Activated T-cell treated with anti-CD3 and anti-CD28 coated beads, Interleukin-2, amount 50 U/mL, for 72 hours (primary cell): Measurements from ENCODE around the gene PRRT2. TPM values are rescaled to one million over a fixed set of nuclear protein-coding genes. Genes with fewer than 3 reads are reported as not detected.
A peak's percentile ranks its signal among the peaks of the same experiment; 100 is the strongest.
"Not testable (repeated sequence)": the region's sequence is repeated elsewhere in the genome, so short reads cannot be mapped to it uniquely, and the experiment has no call there.

Experiments used
- ATAC-seq, 2 donors: fragments of 150-1000 bp; cut with Tn5 transposase; replicated peaks in 1 of 2; 2 replicates each; pipeline ENCODE4 v1.10.0; 2021; ENCODE audit warnings: moderate library complexity in 2 of 2, mild to moderate bottlenecking in 1 of 2
- DNase-seq, 2 donors: peaks; one replicate each; pipeline ENCODE4 v3.0.0; 2021 to 2022; ENCODE audit warnings: mixed read lengths in 1 of 2
- H3K27ac Mint-ChIP-seq: one replicate; pipeline ENCODE4 v1.8.0; 2022; ENCODE audit warnings: mild to moderate bottlenecking, moderate library complexity, mixed read lengths
- H3K27me3 Mint-ChIP-seq: one replicate; pipeline ENCODE4 v1.8.0; 2022; ENCODE audit warnings: low read depth, mixed read lengths
- H3K36me3 Mint-ChIP-seq, 2 donors: one replicate each; pipeline ENCODE4 v1.8.0; 2022; ENCODE audit warnings: mixed read lengths in 2 of 2, mild to moderate bottlenecking in 1 of 2; ENCODE audit not compliant: insufficient read depth in 2 of 2
- H3K4me1 Mint-ChIP-seq: one replicate; pipeline ENCODE4 v1.8.0; 2022; ENCODE audit warnings: low read depth, mixed read lengths
- H3K4me3 Mint-ChIP-seq, 2 donors: one replicate each; pipeline ENCODE4 v1.8.0; 2022; ENCODE audit warnings: mild to moderate bottlenecking in 2 of 2, mixed read lengths in 2 of 2, moderate library complexity in 2 of 2
- H3K9me3 Mint-ChIP-seq, 2 donors: one replicate each; pipeline ENCODE4 v1.8.0; 2022; ENCODE audit warnings: mixed read lengths in 2 of 2
- total RNA-seq, 2 donors: library from RNA; stranded (reverse); gene quantifications; one replicate each; pipeline ENCODE4 v1.2.3, GENCODE V29; 2022

Gene PRRT2
- total RNA-seq, result 1 to 10 TPM; 2.4 to 2.8 TPM

DNA sequence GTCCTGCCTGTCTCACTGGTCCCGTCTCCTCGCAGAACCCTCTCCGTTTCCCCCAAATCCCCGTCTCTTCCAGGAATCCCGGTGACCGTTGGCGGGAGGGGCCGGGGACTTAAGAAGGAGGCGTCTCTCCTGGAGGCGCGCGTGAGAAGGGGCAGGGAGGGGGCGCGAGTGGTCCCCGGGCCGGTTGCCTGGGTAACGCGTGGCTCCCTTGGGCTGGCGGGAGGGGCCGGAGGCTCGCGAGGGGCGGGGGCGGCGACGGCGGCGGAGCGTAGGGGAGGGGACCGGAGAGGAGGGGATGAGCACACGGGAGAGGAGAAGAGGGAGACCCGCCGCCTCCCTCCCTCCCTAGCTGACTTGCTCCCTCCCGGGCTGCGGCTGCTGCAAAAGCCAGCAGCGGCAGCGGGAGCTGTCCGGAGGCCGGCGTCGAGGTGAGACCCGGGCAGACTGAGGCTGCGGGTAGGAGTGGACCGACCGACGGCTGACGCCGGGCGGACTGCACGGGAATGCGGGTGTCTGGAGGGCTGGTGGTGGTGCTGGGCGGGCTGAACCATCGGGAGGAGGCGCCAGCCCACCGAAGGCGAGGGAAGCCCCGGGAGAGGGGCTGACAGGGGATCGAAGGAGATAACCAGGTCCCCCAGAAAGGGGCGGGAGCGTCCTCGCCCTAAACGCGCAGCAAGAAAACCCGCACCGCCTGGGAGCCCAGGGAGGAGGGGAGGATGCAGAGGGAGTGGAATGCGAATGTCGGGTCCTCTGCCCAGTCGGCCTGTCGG lies at the start of gene PRRT2:
Gene PRRT2 (plus strand): TSS at position 298 of the 770 bp plus-strand sequence. CDS start 862 bp downstream, outside the sequence.
- Mint-ChIP-seq H3K27me3 (no peaks in the 10 kb centered on the region), H3K9me3 (no peaks in the 10 kb centered on the region), H3K4me1 (peaks cover 80% of the 10 kb centered on the region), H3K27ac (no peak within 1 kb of the TSS), H3K36me3 (peaks cover 7 to 15% of the 10 kb centered on the region in 2 donors), H3K4me3 (peak within 1 kb of the TSS; percentile 86 to 95)
- DNase-seq (peak; percentile 62 to 65), ATAC-seq (no peak)

- Mint-ChIP-seq H3K27ac (no peak overlapping the region), H3K27me3 (no peaks in the 10 kb centered on the region), H3K36me3 (no peaks in the 10 kb centered on the region), H3K4me1 (peaks cover 7% of the 10 kb centered on the region), H3K9me3 (no peaks in the 10 kb centered on the region), H3K4me3 (no peak overlapping the region)
- DNase-seq (no peak), ATAC-seq (no peak)
Observed at GRCh38 chr16:29763326-29763725, 48.7 kb upstream of the PRRT2 start.

DNA sequence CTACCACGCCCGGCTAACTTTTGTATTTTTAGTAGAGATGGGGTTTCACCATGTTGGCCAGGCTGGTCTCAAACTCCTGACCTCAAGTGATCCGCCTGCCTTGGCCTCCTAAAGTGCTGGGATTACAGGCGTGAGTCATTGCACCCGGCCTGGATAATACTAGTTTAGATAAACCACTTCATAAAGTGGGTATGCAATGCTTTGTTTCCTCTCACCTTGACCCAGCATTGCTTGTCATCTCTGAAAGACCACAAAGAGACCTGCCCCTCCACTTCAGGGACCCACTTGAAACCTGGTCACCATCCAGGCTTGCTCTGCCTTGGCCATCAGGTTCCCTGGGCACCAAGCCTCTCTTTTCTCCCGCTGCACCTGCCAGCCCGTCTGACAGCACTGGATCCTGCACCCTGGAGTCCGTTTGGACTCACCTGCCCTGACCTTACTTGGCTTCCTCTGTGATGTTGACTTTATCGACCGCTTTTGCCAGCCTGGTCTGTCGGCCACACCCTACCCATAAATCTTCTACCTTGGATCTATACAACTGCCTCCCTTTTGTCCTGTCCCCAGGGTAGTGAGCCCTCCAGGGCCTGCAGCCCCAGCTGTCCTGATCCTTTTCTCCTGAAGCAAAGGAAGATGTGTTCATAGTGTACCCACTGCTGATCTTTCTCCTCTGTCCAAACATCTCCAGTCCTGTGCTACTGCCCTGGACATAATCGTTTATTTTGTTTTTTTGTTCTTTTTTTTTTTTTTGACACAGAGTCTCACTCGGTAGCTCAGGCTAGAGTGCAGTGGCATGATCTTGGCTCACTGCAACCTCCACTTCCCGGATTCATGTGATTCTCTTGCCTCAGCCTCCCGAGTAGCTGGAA lies 46.6 kb upstream of the PRRT2 start:
- DNase-seq (no peak), ATAC-seq (no peak)
- no peak overlapping the region for H3K27ac Mint-ChIP-seq
- no peak overlapping the region for H3K4me3 Mint-ChIP-seq
- no peaks in the 10 kb centered on the region for H3K27me3 Mint-ChIP-seq
- H3K4me1 Mint-ChIP-seq, result peaks cover 11% of the 10 kb centered on the region
- H3K9me3 Mint-ChIP-seq, result no peaks in the 10 kb centered on the region
- no peaks in the 10 kb centered on the region for H3K36me3 Mint-ChIP-seq

- H3K4me1 Mint-ChIP-seq, result peaks cover 13% of the 10 kb centered on the region
Observed at GRCh38 chr16:29766571-29766970, 45.4 kb upstream of the PRRT2 start.

DNA sequence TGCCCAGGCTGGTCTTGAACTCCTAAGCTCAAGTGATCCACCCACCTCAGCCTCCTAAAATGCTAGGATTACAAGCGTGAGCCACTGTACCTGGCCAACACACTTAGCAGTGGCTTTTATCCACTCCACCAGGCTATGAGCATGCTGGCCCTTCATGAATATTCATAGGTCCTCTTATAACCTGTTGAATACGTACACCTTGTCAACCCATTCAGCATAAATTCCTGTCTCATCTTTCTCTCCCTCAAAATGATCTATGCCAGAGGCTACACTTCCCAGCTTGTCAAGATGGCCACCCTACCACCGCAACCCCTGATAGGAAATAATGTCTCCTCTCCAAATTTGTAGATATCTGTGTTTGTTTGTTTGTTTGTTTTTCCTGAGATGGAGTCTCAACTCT lies 44.9 kb upstream of the PRRT2 start:
- Mint-ChIP-seq H3K4me1 (peaks cover 13% of the 10 kb centered on the region), H3K36me3 (no peaks in the 10 kb centered on the region), H3K27ac (no peak overlapping the region), H3K9me3 (no peaks in the 10 kb centered on the region), H3K27me3 (no peaks in the 10 kb centered on the region), H3K4me3 (no peak overlapping the region)
- ATAC-seq (no peak), DNase-seq (no peak)

More at GRCh38 chr16:29766571-29766970, 45.4 kb upstream of the PRRT2 start:
- ATAC-seq (no peak), DNase-seq (no peak)
- Mint-ChIP-seq H3K27me3 (no peaks in the 10 kb centered on the region), H3K36me3 (no peaks in the 10 kb centered on the region), H3K4me3 (no peak overlapping the region), H3K9me3 (no peaks in the 10 kb centered on the region), H3K27ac (no peak overlapping the region)

GRCh38 chr16:29769507-29769906 lies 42.5 kb upstream of the PRRT2 start:
- H3K36me3 Mint-ChIP-seq, result no peaks in the 10 kb centered on the region
- no peak overlapping the region for H3K4me3 Mint-ChIP-seq
- H3K4me1 Mint-ChIP-seq, result peaks cover 6% of the 10 kb centered on the region
- no peaks in the 10 kb centered on the region for H3K9me3 Mint-ChIP-seq
- H3K27me3 Mint-ChIP-seq, result no peaks in the 10 kb centered on the region
- DNase-seq (no peak), ATAC-seq (no peak)
- H3K27ac Mint-ChIP-seq, result no peak overlapping the region

GRCh38 chr16:29770250-29770929 lies 41.6 kb upstream of the PRRT2 start:
- no peak overlapping the region for H3K27ac Mint-ChIP-seq
- no peaks in the 10 kb centered on the region for H3K36me3 Mint-ChIP-seq
- no peaks in the 10 kb centered on the region for H3K9me3 Mint-ChIP-seq
- peaks cover 10% of the 10 kb centered on the region for H3K4me1 Mint-ChIP-seq
- DNase-seq (no peak), ATAC-seq (no peak)
- no peaks in the 10 kb centered on the region for H3K27me3 Mint-ChIP-seq
- no peak overlapping the region for H3K4me3 Mint-ChIP-seq

DNA sequence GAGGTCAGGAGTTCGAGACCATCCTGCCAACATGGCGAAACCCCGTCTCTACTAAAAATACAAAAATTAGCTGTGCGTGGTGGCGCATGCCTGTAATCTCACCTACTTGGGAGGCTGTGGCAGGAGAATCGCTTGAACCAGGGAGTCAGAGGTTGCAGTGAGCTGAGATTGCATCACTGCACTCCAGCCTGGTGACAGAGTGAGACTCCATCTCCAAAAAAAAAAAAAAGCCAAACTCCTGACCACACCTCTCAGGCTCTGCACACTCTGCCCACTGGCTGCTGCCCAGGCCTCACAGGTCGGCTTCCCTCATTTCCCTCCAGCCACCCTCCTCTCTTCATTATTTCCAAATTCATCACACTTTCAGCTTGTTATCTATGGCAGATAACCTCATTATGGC lies 39.7 kb upstream of the PRRT2 start:
- not testable (repeated sequence) for H3K9me3 Mint-ChIP-seq, DNase-seq, ATAC-seq, H3K4me1 Mint-ChIP-seq, H3K27me3 Mint-ChIP-seq, H3K4me3 Mint-ChIP-seq, H3K27ac Mint-ChIP-seq, H3K36me3 Mint-ChIP-seq

DNA sequence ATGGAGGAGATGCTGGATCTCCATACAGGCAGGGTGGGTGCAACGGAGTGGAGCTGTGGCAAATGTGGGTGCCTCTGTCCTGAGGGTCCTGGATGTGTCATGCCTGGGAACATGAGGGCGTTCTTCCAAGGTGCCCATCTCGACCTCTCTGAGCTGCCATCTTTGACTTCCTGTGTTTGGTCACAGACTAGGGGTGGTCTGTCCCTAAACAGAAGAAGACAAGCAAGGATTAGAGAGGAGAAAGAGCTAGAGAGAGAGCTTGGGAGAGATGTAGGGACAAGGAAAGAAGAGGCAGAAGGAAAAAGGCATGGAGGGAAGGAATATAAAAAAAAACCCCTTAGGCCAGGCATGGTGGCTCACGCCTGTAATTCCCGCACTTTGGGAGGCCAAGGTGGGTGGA lies 37.3 kb upstream of the PRRT2 start:
- ATAC-seq (no peak), DNase-seq (no peak)
- Mint-ChIP-seq H3K9me3 (no peaks in the 10 kb centered on the region), H3K27ac (no peak overlapping the region), H3K4me1 (peaks cover 10% of the 10 kb centered on the region), H3K4me3 (no peak overlapping the region), H3K27me3 (no peaks in the 10 kb centered on the region), H3K36me3 (no peaks in the 10 kb centered on the region)

DNA sequence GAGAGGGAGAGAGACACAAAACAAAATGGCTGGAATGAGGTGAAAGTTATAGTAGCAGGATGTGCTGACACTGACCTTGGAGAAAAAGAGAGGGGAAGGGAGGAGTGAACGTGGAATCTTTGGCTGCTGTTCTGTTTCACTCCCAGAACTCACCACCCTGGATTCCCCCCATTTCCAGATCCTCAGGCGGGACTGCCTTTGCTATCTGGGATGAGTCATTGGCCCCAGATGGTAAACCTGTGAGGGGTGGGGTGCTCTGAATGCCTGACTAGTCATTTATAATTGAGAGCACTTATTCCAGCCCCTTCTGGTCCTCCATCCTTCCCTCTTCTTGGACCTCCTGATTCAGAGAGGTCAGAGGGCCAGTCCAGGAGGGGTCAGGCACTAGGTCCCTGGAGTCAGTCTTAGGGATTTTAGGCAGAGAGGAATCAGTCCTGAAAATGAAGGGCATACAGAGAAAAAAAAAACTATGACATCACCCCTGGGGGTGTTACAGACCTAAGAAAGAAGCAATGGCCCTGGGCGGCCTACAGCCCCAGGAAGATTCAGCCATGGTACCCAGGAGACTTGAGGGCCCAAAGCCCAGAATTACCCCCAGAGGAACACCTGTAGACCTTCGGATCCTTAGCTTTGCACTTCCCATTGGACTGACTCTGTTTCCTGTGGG lies 36.1 kb upstream of the PRRT2 start:
- no peak overlapping the region for H3K4me3 Mint-ChIP-seq

GRCh38 chr16:29777576-29778350 lies 34.2 kb upstream of the PRRT2 start, which contains the start of gene ZG16:
ZG16 (plus strand) TSS chr16:29778256; CDS start chr16:29779267, 1,011 bp downstream.
- Mint-ChIP-seq H3K27ac (no peak within 1 kb of the TSS), H3K36me3 (no peaks in the 10 kb centered on the region), H3K27me3 (no peaks in the 10 kb centered on the region), H3K4me1 (peaks cover 4% of the 10 kb centered on the region), H3K4me3 (no peak within 1 kb of the TSS), H3K9me3 (no peaks in the 10 kb centered on the region)
- ATAC-seq (no peak), DNase-seq (no peak)

More for the DNA sequence above, 36.1 kb upstream of the PRRT2 start:
- H3K4me1 Mint-ChIP-seq, result peaks cover 4% of the 10 kb centered on the region
- DNase-seq (no peak), ATAC-seq (no peak)
- H3K27me3 Mint-ChIP-seq, result no peaks in the 10 kb centered on the region
- H3K9me3 Mint-ChIP-seq, result no peaks in the 10 kb centered on the region
- H3K36me3 Mint-ChIP-seq, result no peaks in the 10 kb centered on the region
- no peak overlapping the region for H3K27ac Mint-ChIP-seq

- Mint-ChIP-seq H3K27ac (no peak overlapping the region), H3K4me1 (peaks cover 14% of the 10 kb centered on the region), H3K36me3 (no peaks in the 10 kb centered on the region), H3K9me3 (no peaks in the 10 kb centered on the region), H3K27me3 (no peaks in the 10 kb centered on the region), H3K4me3 (no peak overlapping the region)
- DNase-seq (no peak), ATAC-seq (no peak)
Observed at GRCh38 chr16:29779474-29779873, 32.5 kb upstream of the PRRT2 start.
